GM10266 (cell line): ENCODE measurements around the gene KCNC3.
A peak's percentile ranks its signal among the peaks of the same experiment; 100 is the strongest.
"Not testable (repeated sequence)": the region's sequence is repeated elsewhere in the genome, so short reads cannot be mapped to it uniquely, and the experiment has no call there.

Experiments
- DNase-seq: peaks from one replicate; pipeline ENCODE4 v3.0.0; 2012; ENCODE audit errors: extremely low spot score
- TF ChIP-seq, protein P1 (sequence below): IDR thresholded peaks from 2 replicates; pipeline ENCODE4 v1.5.1; 2012; ENCODE audit warnings: mild to moderate bottlenecking, low read depth; ENCODE audit not compliant: control insufficient read depth, insufficient read depth; ENCODE audit errors: missing control alignments

KCNC3 gene

DNA sequence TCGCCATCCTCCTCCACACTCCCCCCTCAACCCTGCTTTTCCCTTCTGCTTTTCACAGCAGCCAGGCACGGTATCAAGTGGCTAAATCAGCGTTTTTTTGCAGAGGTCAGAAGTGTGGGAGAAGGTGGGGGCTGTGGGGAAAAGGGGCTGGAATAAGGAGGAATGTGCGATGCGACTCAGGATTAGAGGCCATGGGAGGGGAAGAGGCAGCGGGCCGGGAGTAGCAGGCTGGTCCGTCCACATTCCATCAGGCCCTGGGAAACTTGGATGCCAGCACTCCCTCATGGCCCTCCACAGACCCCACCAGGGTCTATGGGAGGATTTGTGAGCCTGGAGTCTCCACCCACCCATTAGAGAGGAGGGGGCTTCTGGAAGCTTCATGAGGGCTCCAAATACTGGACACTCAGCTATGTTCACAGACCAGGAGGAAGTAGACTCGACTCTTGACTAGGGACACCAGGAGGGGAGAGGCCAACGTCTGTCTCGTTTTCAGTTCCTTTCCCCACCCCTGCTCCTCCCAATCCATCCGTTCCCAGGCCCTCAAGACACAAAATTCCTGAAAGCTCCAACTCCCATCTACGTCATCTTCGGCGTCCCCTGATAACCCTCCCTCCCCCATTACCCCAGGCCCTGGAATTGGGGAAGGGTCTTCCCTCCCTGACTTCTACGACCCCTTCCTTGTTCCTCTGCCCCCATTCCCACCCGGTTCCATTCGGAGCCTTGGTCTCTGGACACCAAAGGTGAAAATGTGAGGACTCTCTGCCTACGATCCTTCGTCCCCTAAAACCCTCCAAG, 3.3 kb upstream of the KCNC3 start:
- DNase-seq = peak; percentile 23

DNA sequence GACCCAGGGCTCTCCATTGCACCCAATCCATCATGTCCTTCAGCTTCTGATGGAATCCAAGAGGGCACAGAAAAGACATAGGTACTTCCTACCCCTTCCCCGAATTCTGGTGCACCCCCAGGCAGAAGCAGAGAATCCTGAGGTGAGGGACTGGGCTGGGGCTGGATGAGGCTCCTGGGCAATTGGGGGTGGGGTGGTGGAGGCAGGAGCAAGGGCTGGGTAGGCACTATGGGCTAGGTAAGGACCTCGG, 2.7 kb upstream of the KCNC3 start:
- DNase-seq = no peak
- TF ChIP-seq, protein P1, sequence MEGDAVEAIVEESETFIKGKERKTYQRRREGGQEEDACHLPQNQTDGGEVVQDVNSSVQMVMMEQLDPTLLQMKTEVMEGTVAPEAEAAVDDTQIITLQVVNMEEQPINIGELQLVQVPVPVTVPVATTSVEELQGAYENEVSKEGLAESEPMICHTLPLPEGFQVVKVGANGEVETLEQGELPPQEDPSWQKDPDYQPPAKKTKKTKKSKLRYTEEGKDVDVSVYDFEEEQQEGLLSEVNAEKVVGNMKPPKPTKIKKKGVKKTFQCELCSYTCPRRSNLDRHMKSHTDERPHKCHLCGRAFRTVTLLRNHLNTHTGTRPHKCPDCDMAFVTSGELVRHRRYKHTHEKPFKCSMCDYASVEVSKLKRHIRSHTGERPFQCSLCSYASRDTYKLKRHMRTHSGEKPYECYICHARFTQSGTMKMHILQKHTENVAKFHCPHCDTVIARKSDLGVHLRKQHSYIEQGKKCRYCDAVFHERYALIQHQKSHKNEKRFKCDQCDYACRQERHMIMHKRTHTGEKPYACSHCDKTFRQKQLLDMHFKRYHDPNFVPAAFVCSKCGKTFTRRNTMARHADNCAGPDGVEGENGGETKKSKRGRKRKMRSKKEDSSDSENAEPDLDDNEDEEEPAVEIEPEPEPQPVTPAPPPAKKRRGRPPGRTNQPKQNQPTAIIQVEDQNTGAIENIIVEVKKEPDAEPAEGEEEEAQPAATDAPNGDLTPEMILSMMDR = no peak

More for the DNA sequence above, 3.3 kb upstream of the KCNC3 start:
- TF ChIP-seq, protein P1 = no peak

DNA sequence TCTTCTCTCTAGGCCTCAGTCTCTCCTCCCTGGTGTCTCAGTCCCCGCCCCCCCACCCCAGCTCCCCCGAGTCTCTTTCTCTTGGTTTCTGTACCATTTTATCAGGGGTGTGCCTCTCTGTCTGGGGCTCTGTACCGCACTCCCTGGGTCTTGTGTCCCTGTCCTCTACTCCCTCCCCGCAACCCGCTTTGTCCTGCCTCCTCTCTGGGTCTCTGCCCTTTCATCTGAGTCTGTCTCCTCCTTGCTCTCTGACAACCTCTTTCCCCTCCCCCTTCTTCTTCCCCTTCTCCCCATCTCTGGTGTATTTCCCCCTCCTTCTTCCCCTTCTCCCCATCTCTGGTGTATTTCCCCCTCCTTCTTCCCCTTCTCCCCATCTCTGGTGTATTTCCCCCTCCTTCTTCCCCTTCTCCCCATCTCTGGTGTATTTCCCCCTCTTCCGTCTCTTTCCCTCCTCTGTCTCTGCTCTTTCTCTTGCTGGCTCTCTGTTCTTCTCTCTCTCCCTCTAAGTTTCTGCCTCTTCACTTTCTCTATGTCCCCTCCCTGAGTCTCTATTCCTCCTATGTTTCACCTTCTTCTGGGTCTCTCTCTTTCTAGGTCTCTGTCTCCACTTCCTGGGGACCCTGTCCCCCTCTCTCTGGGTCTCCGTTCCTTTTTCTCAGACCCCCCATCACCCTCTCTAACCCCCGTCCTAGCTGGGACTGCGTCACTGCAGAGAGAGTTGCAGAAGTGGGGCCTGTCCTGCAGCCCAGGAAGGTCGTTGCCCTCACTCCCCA, 2.2 kb upstream of the KCNC3 start:
- TF ChIP-seq, protein P1 = no peak
- peak; percentile 39 for DNase-seq

DNA sequence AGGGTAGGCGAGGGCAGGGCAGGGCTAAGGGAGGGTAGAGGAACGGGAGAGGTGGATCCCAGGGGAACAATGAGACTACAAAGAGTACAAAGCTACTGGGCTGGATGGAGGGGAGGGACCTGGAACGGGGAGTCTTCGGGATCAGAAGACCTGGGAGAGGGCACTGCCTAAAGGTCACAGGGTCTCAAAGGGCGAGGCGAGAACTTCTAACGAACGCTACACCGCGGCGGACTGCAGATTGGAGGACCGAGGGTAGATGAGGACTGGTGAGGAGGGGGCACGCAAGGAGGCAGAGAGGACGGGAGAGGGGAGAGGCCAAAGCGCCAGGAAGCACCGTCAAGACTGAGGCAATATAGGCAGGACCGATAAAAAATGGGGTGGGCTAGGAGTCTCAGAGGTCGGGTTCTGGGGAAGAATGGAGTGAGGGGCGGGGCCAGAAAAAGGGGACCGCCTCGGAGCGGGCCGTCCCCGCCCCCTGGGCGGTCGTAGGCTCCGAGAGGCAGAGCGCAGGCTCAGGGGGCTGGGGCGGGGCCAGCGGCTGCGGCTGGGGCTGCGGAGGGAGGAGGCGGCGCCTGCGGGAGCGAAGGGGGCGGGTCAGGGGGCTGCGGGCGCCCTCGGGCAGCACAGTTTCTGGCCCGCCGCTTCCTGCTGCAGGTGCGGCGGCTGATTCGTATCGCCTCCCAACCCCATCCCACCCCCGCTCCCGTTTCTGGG, 1.3 kb upstream of the KCNC3 start:
- DNase-seq = peak; percentile 93
- TF ChIP-seq, protein P1 = no peak

DNA sequence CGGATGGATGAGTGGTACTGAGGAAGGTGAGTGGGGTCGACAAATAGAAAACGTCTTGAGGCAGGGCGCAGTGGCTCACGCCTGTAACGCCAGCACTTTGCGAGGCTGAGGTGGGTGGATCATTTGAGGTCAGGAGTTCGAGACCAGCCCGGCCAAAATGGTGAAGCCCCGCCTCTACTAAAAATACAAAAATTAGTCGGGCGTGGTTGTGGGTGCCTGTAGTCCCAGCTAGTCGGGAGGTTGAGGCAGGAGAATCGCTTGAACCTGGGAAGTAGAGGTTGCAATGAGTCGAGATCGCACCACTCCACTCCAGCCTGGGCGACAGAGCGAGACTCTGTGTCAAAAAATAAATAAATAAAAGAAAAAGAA, 733 bp upstream of the KCNC3 start:
- DNase-seq = not testable (repeated sequence)

DNA sequence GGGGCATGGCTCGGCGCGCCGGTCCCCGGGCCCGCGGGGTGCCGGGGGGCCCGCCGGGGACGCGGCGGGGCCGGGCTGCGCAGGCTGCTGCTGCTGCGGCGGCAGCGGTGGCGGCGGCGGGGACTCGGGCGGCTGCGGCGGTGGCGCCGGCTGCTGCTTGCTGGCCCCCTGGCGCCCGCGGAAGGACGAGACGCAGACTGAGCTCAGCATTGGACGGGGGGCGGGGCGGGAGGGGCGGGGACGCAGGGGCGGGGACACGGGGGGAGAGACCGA, 368 bp downstream of the KCNC3 start:
- TF ChIP-seq, protein P1 = peak; percentile 38
- no peak for DNase-seq

DNA sequence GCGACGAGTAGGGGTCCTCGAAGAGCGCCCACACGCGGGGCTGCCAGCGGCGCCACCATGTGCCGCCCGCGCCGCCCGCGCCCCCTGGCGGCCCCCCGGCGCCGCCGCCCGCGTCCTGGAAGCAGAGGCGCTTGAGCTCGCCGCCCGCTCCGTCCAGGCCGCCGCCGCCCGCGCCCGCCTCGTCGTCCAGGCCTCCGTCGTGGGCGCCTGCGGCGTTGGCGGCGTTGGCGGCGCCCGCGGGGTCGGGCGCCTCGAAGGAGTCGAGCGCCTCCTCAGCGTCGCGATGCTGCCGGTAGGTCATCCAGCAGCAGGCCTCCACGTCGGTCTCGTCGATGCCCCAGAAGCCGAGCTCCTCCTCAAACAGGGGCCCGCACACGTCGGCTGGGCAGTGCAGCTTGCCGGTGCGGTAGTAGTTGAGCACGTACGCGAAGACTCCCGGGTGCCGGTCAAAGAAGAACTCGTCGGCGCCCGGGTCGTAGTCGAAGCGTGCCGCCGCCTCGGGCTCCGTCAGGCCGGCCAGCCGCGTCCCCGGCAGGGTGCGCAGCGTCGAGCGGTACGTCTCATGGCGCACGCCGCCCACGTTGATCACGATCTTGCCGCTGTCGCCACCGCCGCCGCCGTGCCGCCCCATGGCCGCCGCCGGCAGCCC, 829 bp downstream of the KCNC3 start:
- TF ChIP-seq, protein P1 = peak; percentile 52
- DNase-seq = peak; percentile 58
